Keratinocyte (primary cell): ENCODE results near the gene SBK1. TPM values are rescaled to one million over a fixed set of nuclear protein-coding genes. Genes with fewer than 3 reads are reported as not detected.

Source experiments
- DNase-seq: peaks from one replicate; pipeline ENCODE4 v3.0.0-alpha.2; 2011; ENCODE audit warnings: low read depth, missing footprints, low spot score
- FAIRE-seq: peaks from 2 replicates; lab custom pipeline; 2011; peaks lifted over from hg19 to GRCh38; lab: Jason Lieb, UNC
- H2AFZ ChIP-seq: 2 replicates; pipeline ENCODE4 v1.6.0; 2012; ENCODE audit warnings: low read length, control low read depth, inconsistent platforms; ENCODE audit not compliant: control insufficient read depth
- H3K27ac ChIP-seq: 2 replicates; pipeline ENCODE4 v1.5.1; 2011; ENCODE audit warnings: low read length; ENCODE audit not compliant: control insufficient read depth, insufficient read depth
- H3K27me3 ChIP-seq: 3 replicates; pipeline ENCODE4 v1.6.0; 2011; ENCODE audit warnings: low read length; ENCODE audit not compliant: control insufficient read depth, insufficient read depth; ENCODE audit errors: extremely low read depth
- H3K36me3 ChIP-seq, 2 experiments: 2 replicates in 1 of 2; 3 replicates in 1 of 2; pipeline ENCODE4 v1.5.1; 2011; ENCODE audit warnings: low read length in 2 of 2, mild to moderate bottlenecking in 1 of 2; ENCODE audit not compliant: control insufficient read depth in 2 of 2, insufficient read depth in 2 of 2; ENCODE audit errors: extremely low read depth in 1 of 2
- H3K4me1 ChIP-seq: 3 replicates; pipeline ENCODE4 v1.5.1; 2011; ENCODE audit warnings: low read length; ENCODE audit not compliant: control insufficient read depth, insufficient read depth; ENCODE audit errors: extremely low read depth
- H3K4me2 ChIP-seq: 3 replicates; pipeline ENCODE4 v1.6.0; 2011; ENCODE audit warnings: low read depth, low read length; ENCODE audit not compliant: control insufficient read depth, insufficient read depth; ENCODE audit errors: extremely low read depth
- H3K4me3 ChIP-seq, 3 experiments: fragments of 200-600 bp in 1 of 3; sonication (generic) in 1 of 3; 2 replicates in 2 of 3; 3 replicates in 1 of 3; pipeline ENCODE4 v1.5.1; 2011 to 2016; ENCODE audit warnings: low read length in 3 of 3, mild to moderate bottlenecking in 3 of 3, control low read depth in 2 of 3, inconsistent platforms in 1 of 3, low read depth in 1 of 3, mixed read lengths in 1 of 3, mixed run types in 1 of 3, moderate library complexity in 1 of 3; ENCODE audit not compliant: control insufficient read depth in 2 of 3, insufficient read depth in 2 of 3; ENCODE audit errors: extremely low read depth in 1 of 3
- H3K79me2 ChIP-seq: 2 replicates; pipeline ENCODE4 v1.6.0; 2012; ENCODE audit warnings: low read length; ENCODE audit not compliant: control insufficient read depth, insufficient read depth
- H3K9ac ChIP-seq: 3 replicates; pipeline ENCODE4 v1.6.0; 2011; ENCODE audit warnings: low read length; ENCODE audit not compliant: control insufficient read depth, insufficient read depth; ENCODE audit errors: extremely low read depth
- H3K9me1 ChIP-seq: 3 replicates; pipeline ENCODE4 v1.6.0; 2011; ENCODE audit warnings: low read length; ENCODE audit not compliant: control insufficient read depth, insufficient read depth; ENCODE audit errors: extremely low read depth
- H3K9me3 ChIP-seq: 2 replicates; pipeline ENCODE4 v1.5.1; 2012; ENCODE audit warnings: low read depth, low read length; ENCODE audit not compliant: control insufficient read depth
- H4K20me1 ChIP-seq: 3 replicates; pipeline ENCODE4 v1.6.0; 2011; ENCODE audit warnings: low read length; ENCODE audit not compliant: control insufficient read depth, insufficient read depth; ENCODE audit errors: extremely low read depth
- EZH2 ChIP-seq: IDR thresholded peaks from one replicate; pipeline ENCODE4 v1.6.1; 2012; ENCODE audit warnings: inconsistent platforms, mild to moderate bottlenecking, low read length, moderate library complexity
- dilution Hi-C: fragments of 300-500 bp; cut with MboI; formaldehyde crosslinking; loops from one replicate; pipeline ENCODE4 v1.7.0; 2020; ENCODE audit warnings: low sequenced_read_pairs; ENCODE audit not compliant: extremely low pct_ligation_motif_present
- polyA plus RNA-seq, 5 experiments: library from polyadenylated mRNA; depleted of rRNA in 3 of 5; stranded (reverse) in 3 of 5; stranded (forward) in 1 of 5; unstranded in 1 of 5; fragments of >200 nt; gene quantifications; 1 replicate in 1 of 5; 2 replicates in 3 of 5; 3 replicates in 1 of 5; pipeline versions ENCODE4 v1.2.1 to v1.2.3, GENCODE V29; 2011 to 2012; ENCODE audit warnings: missing spikeins in 2 of 5, low read depth in 1 of 5, low replicate concordance in 1 of 5
- TF ChIP-seq, protein P1 (sequence below), 3 experiments: IDR thresholded peaks in 1 of 3; conservative IDR thresholded peaks in 1 of 3; optimal IDR thresholded peaks in 1 of 3; 2 replicates in 2 of 3; 3 replicates in 1 of 3; pipeline versions ENCODE3 to v1.5.1; 2011; ENCODE audit warnings: low read length in 3 of 3, mild to moderate bottlenecking in 3 of 3, moderate library complexity in 2 of 3, control low read depth in 1 of 3, inconsistent platforms in 1 of 3; ENCODE audit not compliant: insufficient read depth in 2 of 3; ENCODE audit errors: extremely low read depth in 1 of 3

The SBK1 gene
- polyA plus RNA-seq, 1 donor (not counting 4 experiments of a cell fraction or from before 2014, with no cell fraction given), result 0.04 TPM

DNA sequence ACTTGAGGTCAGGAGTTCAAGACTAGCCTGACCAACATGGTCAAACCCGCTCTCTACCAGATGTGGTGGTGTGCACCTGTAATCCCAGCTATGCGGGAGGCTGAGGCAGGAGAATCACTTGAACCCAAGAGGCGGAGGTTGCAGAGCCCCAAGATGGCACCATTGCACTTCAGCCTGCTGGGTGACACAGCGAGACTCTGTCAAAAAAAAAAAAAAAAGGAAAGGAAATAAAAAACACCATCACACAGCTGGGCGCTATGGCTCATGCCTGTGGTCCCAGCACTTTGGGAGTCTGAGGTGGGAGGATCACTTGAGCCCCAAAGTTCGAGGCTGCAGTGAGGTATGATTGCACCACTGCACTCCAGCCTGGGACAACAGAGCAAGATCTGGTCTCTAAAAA, 13.3 kb upstream of the SBK1 start:
- no peak for FAIRE-seq
- TF ChIP-seq, protein P1, sequence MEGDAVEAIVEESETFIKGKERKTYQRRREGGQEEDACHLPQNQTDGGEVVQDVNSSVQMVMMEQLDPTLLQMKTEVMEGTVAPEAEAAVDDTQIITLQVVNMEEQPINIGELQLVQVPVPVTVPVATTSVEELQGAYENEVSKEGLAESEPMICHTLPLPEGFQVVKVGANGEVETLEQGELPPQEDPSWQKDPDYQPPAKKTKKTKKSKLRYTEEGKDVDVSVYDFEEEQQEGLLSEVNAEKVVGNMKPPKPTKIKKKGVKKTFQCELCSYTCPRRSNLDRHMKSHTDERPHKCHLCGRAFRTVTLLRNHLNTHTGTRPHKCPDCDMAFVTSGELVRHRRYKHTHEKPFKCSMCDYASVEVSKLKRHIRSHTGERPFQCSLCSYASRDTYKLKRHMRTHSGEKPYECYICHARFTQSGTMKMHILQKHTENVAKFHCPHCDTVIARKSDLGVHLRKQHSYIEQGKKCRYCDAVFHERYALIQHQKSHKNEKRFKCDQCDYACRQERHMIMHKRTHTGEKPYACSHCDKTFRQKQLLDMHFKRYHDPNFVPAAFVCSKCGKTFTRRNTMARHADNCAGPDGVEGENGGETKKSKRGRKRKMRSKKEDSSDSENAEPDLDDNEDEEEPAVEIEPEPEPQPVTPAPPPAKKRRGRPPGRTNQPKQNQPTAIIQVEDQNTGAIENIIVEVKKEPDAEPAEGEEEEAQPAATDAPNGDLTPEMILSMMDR (optimal IDR thresholded peaks at IDR 0.05 in 1 of 3, IDR thresholded peaks at IDR 0.05 in 1 of 3, conservative IDR thresholded peaks at IDR 0.05 in 1 of 3; ENCODE audit: extremely low read depth in 1 of 3, insufficient read depth in 2 of 3, low read length in 3 of 3), result no peak
- no peak for TF ChIP-seq EZH2
- Histone ChIP-seq H3K9me3 (no peaks in the 10 kb centered on the region), H3K36me3 (no peaks in the 10 kb centered on the region), H3K4me1 (peaks cover 4% of the 10 kb centered on the region), H3K9ac (no peak overlapping the region), H3K27ac (no peak overlapping the region), H4K20me1 (no peaks in the 10 kb centered on the region), H3K9me1 (no peaks in the 10 kb centered on the region), H3K4me2 (no peak overlapping the region), H3K79me2 (no peaks in the 10 kb centered on the region), H3K4me3 (no peak overlapping the region), H2AFZ (no peak overlapping the region), H3K27me3 (peaks cover 16% of the 10 kb centered on the region)
- no peak for DNase-seq
- dilution Hi-C loops, result no loop called here

DNA sequence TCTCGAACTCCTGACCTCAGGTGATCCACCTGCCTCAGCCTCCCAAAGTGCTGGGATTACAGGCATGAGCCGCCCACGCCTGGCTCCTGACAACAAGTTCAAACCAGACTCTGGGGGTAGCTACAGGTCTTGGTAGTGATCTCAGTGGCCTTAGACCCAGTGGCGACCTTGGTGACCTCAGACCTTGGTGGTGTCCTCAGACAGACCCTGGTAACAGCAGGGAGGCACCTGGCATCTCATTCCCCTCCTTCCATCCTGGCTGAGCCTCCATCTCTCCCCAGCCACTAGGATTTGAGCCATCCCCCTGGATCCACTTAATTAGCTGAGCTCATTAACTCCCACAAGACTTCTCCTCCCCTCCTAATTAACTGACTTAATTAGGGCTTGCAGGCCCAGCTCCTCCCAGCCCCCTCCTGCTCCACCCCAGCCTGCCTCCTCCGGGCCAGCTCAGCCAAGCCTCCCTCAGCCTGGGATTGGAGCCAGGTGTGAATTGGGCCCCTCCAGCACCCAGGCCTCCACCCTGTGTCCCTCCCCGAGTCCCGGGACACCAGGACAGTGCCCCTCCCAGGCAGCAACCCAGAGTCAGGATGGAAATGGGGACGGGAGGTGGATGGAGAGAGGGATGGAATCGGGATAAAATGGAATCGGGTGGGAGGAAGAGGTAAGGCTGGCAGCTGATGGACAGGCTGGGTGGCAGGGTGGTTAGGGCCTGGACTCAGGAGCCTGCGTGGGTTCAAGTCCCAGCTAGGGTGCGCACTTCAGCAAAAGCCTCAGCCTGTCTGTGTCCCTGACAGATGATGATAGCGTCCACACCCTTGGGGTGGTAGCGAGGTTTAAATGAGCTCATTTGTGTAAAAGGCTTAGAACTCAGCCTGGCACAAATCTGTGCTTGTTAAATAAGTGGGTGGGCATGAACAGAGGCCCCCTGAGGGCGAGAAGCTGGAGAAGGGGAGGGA, 11.2 kb upstream of the SBK1 start:
- Histone ChIP-seq H3K9me3 (no peaks in the 10 kb centered on the region), H3K27me3 (peaks cover 19% of the 10 kb centered on the region), H3K4me3 (no peak overlapping the region), H4K20me1 (no peaks in the 10 kb centered on the region), H3K79me2 (no peaks in the 10 kb centered on the region), H3K9ac (no peak overlapping the region), H3K4me2 (no peak overlapping the region), H2AFZ (no peak overlapping the region), H3K36me3 (no peaks in the 10 kb centered on the region), H3K27ac (no peak overlapping the region), H3K4me1 (peaks cover 4% of the 10 kb centered on the region), H3K9me1 (no peaks in the 10 kb centered on the region)
- TF ChIP-seq EZH2, result no peak
- TF ChIP-seq, protein P1 (optimal IDR thresholded peaks at IDR 0.05 in 1 of 3, IDR thresholded peaks at IDR 0.05 in 1 of 3, conservative IDR thresholded peaks at IDR 0.05 in 1 of 3; ENCODE audit: extremely low read depth in 1 of 3, insufficient read depth in 2 of 3, low read length in 3 of 3), result peak in 2 of 3 experiments; percentile 13 to 29
- dilution Hi-C loops, result no loop called here
- DNase-seq (no peak), FAIRE-seq (no peak)
